Measurements from ENCODE around the gene ASXL1.

ASXL1 gene

GRCh38 chr20:32478576-32478975 is 120.4 kb downstream of the ASXL1 start:
- TF ChIP-seq, protein P1, sequence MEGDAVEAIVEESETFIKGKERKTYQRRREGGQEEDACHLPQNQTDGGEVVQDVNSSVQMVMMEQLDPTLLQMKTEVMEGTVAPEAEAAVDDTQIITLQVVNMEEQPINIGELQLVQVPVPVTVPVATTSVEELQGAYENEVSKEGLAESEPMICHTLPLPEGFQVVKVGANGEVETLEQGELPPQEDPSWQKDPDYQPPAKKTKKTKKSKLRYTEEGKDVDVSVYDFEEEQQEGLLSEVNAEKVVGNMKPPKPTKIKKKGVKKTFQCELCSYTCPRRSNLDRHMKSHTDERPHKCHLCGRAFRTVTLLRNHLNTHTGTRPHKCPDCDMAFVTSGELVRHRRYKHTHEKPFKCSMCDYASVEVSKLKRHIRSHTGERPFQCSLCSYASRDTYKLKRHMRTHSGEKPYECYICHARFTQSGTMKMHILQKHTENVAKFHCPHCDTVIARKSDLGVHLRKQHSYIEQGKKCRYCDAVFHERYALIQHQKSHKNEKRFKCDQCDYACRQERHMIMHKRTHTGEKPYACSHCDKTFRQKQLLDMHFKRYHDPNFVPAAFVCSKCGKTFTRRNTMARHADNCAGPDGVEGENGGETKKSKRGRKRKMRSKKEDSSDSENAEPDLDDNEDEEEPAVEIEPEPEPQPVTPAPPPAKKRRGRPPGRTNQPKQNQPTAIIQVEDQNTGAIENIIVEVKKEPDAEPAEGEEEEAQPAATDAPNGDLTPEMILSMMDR (IDR thresholded peaks at IDR 0.05; ENCODE audit: low read depth, low read length): no peak
- no peak for DNase-seq (ENCODE audit: extremely low read depth, low read depth)

GRCh38 chr20:32479012-32479411 is 120.9 kb downstream of the ASXL1 start:
- TF ChIP-seq, protein P1 (IDR thresholded peaks at IDR 0.05; ENCODE audit: low read depth, low read length): no peak
- no peak for DNase-seq (ENCODE audit: extremely low read depth, low read depth)

DNA sequence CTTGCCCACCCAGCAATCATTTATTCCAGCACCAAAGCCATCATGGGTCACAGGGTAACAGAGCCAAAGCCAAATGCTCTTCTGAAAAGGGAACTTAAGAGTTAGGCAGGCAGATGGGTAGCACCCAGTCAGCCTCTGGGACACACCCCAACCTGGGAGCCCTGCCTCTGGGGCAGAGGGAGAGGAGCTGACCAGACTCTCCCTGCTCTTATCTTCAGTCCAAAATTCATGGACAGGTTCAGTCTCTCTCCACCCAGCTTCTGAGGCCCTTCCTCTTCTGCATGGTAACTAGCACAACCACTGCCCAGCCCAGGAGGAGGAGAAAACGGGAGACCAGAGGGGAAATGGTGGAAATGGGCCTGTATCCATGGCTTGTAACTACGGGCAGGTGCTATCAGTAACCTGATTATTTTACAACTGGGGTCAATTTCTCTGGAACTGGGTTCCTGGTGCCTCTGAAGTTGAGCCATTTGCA is 121.6 kb downstream of the ASXL1 start:
- no peak for DNase-seq (ENCODE audit: extremely low read depth, low read depth)
- TF ChIP-seq, protein P1 (IDR thresholded peaks at IDR 0.05; ENCODE audit: low read depth, low read length): no peak

GRCh38 chr20:32480371-32481241 is 122.5 kb downstream of the ASXL1 start:
- no peak for DNase-seq (ENCODE audit: extremely low read depth, low read depth)
- TF ChIP-seq, protein P1 (IDR thresholded peaks at IDR 0.05; ENCODE audit: low read depth, low read length): no peak

DNA sequence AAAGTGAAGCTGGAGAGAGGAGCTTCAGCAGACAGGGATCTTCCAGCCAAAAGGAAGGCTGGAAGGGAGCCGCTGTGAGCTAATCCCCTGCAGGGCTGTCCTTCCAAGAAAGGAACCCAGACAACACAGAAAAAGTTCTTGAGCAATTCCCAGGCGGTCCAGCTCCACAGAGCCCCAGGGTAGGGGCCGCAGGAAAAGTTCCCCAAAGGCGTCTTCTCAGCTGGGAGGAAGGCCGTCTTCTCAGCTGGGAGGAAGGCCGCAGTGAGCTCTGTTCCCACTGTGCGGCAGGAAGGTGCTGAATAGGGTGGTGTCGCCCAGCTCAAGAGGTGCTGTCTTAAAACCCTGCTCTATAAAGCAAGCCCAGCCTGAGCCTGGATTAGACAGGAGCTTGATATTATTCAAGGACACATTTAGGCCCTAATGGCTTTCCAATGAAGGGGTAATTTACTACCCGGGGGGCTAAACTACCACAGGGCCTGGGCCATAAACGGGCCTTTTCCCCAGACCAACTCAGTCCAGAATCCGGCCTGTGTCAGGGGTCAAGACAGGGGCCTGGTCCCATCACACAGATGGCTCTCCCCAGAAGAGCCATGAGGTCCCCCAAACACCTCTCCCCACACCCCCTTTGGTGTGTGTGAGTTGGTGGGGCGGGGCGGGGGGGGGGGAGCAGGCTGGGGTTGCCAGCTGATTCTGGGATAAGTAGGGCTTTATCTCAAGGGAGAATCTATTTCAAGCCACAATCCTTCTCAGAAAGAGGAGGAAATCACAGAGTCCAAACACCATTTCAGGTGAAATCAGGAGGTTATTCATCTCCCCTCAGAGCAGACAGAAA is 123.4 kb downstream of the ASXL1 start:
- TF ChIP-seq, protein P1 (IDR thresholded peaks at IDR 0.05; ENCODE audit: low read depth, low read length): no peak
- no peak for DNase-seq (ENCODE audit: extremely low read depth, low read depth)

DNA sequence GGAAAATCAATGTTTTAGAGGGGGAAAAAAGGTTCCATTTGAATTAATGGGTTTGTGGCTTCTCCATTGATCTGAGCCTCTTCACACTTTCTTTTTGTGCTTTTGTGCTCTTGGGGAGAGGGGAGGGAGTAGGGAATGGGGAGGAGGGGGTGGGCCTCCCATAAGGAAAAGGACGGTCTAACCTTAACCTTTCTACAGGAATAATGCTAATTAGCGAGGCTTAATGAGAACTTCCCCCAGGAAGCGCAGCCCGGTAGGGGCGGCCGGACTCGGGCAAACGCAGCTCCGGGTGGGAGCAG is 124.0 kb downstream of the ASXL1 start:
- TF ChIP-seq, protein P1 (IDR thresholded peaks at IDR 0.05; ENCODE audit: low read depth, low read length): no peak
- no peak for DNase-seq (ENCODE audit: extremely low read depth, low read depth)

All from AG09319 (cell line).